Stimulated activated naive CD8-positive, alpha-beta T cell treated with anti-CD3 and anti-CD28 coated beads, Interleukin-15, amount 100 ng/mL, for 72 hours (primary cell): ENCODE data around the gene ZNF418.
"Not testable (repeated sequence)": the region's sequence is repeated elsewhere in the genome, so short reads cannot be mapped to it uniquely, and the experiment has no call there.

Experiments used
- ATAC-seq: fragments of 150-1000 bp; cut with Tn5 transposase; 2 replicates; pipeline ENCODE4 v1.10.0; 2021; ENCODE audit warnings: mild to moderate bottlenecking, moderate library complexity
- DNase-seq, 2 donors: peaks; one replicate each; pipeline ENCODE4 v3.0.0; 2021 to 2022
- H3K27ac Mint-ChIP-seq, 2 donors: one replicate each; pipeline ENCODE4 v1.8.0; 2022; ENCODE audit warnings: mild to moderate bottlenecking in 2 of 2, mixed read lengths in 2 of 2, moderate library complexity in 2 of 2
- H3K27me3 Mint-ChIP-seq: one replicate; pipeline ENCODE4 v1.8.0; 2022; ENCODE audit warnings: mixed read lengths
- H3K4me1 Mint-ChIP-seq: one replicate; pipeline ENCODE4 v1.8.0; 2022; ENCODE audit warnings: mild to moderate bottlenecking, mixed read lengths
- H3K4me3 Mint-ChIP-seq, 2 donors: one replicate each; pipeline ENCODE4 v1.8.0; 2022; ENCODE audit warnings: mild to moderate bottlenecking in 2 of 2, mixed read lengths in 2 of 2, moderate library complexity in 1 of 2
- H3K9me3 Mint-ChIP-seq, 2 donors: one replicate each; pipeline ENCODE4 v1.8.0; 2022; ENCODE audit warnings: mixed read lengths in 2 of 2

The ZNF418 gene

DNA sequence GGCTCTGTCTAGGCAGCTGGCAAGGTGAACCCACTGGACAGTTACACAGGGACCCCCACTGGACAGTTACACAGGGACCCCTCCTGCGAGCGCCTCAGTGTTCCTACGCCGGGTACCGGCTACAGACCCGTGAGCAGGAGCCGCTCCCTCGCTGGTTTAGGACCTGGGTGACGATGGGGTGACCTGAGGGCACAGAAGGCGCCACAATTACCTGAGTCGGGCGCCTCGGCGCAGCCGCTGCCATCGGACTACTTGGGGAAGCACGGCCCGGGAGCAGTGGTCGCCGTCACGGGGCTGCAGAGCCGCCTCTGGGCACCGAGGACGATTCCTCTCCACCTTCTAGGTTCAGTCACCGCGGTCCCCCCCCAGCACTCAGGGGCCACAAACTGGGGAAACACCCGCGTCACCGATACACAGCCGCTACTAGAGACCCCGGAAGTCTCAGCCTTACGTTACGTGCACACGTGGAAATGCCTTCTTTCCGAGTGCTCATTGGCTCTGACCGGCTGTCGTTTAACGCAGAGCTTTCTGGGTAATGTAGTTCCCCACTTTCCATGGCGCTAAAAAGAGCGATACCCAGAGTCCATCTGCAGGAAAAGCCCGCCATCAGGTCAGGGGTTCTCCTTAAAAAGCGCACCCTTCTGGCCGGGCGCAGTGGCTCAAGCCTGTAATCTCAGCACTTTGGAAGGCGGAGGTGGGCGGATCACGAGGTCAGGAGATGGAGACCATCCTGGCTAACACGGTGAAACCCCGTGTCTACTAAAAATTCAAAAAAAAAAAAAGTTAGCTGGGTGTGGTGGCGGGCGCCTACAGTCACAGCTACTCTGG, 18.8 kb downstream of the ZNF418 start, which contains the start of gene ZNF417:
Gene ZNF417, minus strand, starts transcription at position 425 of the 828 bp plus-strand sequence. Its CDS starts 181 bp downstream, at position 244.
- DNase-seq (peak; percentile 81 to 87), ATAC-seq (peak; percentile 99)
- peak within 1 kb of the TSS; percentile 92 to 97 for H3K27ac Mint-ChIP-seq
- H3K27me3 Mint-ChIP-seq: not testable (repeated sequence)
- H3K4me3 Mint-ChIP-seq: peak within 1 kb of the TSS; percentile 85 to 92
- peaks cover 52 to 54% of the 10 kb centered on the region in 2 donors for H3K9me3 Mint-ChIP-seq
- H3K4me1 Mint-ChIP-seq: peaks cover 41% of the 10 kb centered on the region

GRCh38 chr19:57914531-57914930, 20.7 kb downstream of the ZNF418 start:
- no peak for DNase-seq
- Mint-ChIP-seq H3K27me3 (no peaks in the 10 kb centered on the region), H3K4me3 (peak overlapping the region in 1 of 2 donors; percentile 11), H3K9me3 (peaks cover 51 to 55% of the 10 kb centered on the region in 2 donors), H3K27ac (no peak overlapping the region), H3K4me1 (peaks cover 41% of the 10 kb centered on the region)
- ATAC-seq: no peak

DNA sequence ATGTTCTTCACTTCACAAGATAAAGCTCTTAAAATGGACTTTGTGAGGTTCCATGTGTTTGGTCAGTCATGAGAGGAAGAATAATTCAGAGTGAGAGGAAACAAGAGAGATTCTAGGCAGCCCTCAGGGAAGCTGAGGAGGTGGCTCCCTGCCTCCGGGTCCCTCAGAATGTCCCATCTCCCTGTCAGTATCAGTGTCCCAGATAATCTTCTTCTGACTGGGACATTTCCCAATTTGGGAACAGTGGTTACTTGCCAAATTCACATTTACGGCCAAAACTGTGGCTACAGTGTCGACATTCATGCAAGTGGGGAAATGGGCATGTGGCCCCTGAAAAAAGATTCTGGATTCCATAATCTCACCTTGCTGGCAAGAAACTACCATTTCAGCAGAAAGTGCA, 27.8 kb downstream of the ZNF418 start:
- Mint-ChIP-seq H3K9me3 (peaks cover 42% of the 10 kb centered on the region in 2 donors), H3K27ac (no peak overlapping the region)
- ATAC-seq: no peak

DNA sequence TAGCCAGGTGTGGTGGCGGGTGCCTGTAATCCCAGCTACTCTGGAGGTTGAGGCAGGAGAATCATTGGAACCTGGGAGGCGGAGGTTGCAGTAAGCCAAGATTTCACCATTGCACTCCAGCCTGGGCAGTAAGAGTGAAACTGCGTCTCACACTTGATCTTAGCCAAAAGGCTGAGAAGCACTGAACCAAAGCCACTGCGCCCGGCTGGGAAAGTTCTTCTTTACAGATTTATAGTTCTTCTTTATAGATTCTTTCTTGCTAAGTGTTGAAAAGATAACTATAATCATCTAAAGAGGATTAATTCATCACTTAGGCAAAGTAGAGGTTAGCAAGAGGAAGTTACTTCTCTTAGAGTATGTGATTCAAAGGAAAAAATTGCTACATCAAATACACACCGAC, 29.9 kb downstream of the ZNF418 start:
- H3K27me3 Mint-ChIP-seq: no peaks in the 10 kb centered on the region
- H3K27ac Mint-ChIP-seq: no peak overlapping the region

More for the DNA sequence above, 27.8 kb downstream of the ZNF418 start:
- Mint-ChIP-seq H3K4me3 (no peak overlapping the region), H3K4me1 (peaks cover 16% of the 10 kb centered on the region), H3K27me3 (no peaks in the 10 kb centered on the region)
- no peak for DNase-seq

DNA sequence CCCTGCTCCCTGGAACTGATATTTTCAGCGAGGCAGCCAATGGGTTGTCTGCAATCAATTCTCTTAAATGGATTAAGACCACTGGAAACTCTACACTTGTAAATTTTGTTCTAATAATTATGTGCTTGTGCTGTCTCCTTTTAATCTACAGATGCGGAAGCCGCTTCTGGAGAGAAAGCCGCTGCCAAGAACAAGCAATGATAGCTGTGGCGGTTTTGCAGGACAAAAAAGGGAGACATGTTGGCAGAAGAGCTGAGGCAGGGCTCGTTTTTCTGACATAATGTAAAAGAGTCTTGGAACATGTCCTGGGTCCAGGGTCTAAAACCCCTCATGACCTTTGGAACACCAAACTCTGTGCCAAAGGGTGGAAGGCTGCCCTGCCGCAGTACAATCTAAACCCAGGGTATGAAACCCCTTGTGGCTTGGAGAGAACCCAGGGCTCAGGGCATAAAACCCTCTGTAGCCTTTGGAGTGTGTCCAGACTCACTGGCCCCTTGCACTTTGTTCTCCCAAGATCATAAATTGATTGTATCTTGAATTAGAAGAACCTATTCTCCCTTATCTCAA, 31.5 kb downstream of the ZNF418 start:
- Mint-ChIP-seq H3K9me3 (peaks cover 21 to 26% of the 10 kb centered on the region in 2 donors), H3K27me3 (no peaks in the 10 kb centered on the region), H3K27ac (no peak overlapping the region), H3K4me3 (no peak overlapping the region), H3K4me1 (peaks cover 6% of the 10 kb centered on the region)
- no peak for ATAC-seq
- no peak for DNase-seq

More for the DNA sequence above, 29.9 kb downstream of the ZNF418 start:
- Mint-ChIP-seq H3K4me3 (no peak overlapping the region), H3K4me1 (peaks cover 6% of the 10 kb centered on the region), H3K9me3 (peaks cover 26 to 32% of the 10 kb centered on the region in 2 donors)
- no peak for ATAC-seq
- DNase-seq: no peak

DNA sequence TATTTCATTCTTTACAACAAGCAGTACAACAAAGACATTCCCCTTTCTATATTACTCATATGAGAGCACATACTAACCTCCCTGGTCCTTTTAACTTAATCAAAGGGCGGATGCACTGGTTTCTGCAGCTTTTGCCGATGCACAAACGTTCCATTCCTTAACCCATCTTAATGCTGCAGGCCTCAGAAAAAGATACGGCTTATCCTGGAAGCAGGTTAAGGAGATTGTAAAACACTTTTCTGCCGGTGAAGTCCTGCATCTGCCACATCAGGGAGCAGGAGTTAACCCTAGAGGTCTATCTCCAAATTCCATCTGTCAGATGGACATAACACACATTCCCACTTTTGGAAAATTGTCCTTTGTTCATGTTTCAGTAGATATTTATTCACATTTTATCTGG, 34.9 kb downstream of the ZNF418 start:
- Mint-ChIP-seq H3K4me1 (peaks cover 6% of the 10 kb centered on the region), H3K4me3 (no peak overlapping the region), H3K9me3 (peaks cover 26 to 41% of the 10 kb centered on the region in 2 donors), H3K27ac (no peak overlapping the region), H3K27me3 (no peaks in the 10 kb centered on the region)
- ATAC-seq (no peak), DNase-seq (no peak)

- not testable (repeated sequence) for ATAC-seq, DNase-seq, H3K27me3 Mint-ChIP-seq, H3K27ac Mint-ChIP-seq, H3K4me3 Mint-ChIP-seq
- H3K9me3 Mint-ChIP-seq: peaks cover 29 to 57% of the 10 kb centered on the region in 2 donors
- H3K4me1 Mint-ChIP-seq: peaks cover 24% of the 10 kb centered on the region
These were observed 44.5 kb downstream of the ZNF418 start for GRCh38 chr19:57890706-57891105.

- Mint-ChIP-seq H3K27ac (peak within 1 kb of the TSS; percentile 97 to 99), H3K4me1 (peaks cover 29% of the 10 kb centered on the region), H3K27me3 (no peaks in the 10 kb centered on the region), H3K9me3 (peaks cover 41 to 65% of the 10 kb centered on the region in 2 donors), H3K4me3 (peak within 1 kb of the TSS; percentile 97 to 98)
- DNase-seq: peak; percentile 83 to 86
- peak; percentile 96 for ATAC-seq
These were observed 46.5 kb downstream of the ZNF418 start, which contains the start of gene ZNF814 for GRCh38 chr19:57888560-57889231. ZNF814 (minus strand) TSS chr19:57889037; CDS start chr19:57888802, 235 bp downstream.

GRCh38 chr19:57888107-57888559, 47.1 kb downstream of the ZNF418 start:
- DNase-seq (no peak), ATAC-seq (no peak)
- peak overlapping the region; percentile 97 to 98 for H3K4me3 Mint-ChIP-seq
- H3K9me3 Mint-ChIP-seq: peaks cover 42 to 67% of the 10 kb centered on the region in 2 donors
- H3K4me1 Mint-ChIP-seq: peaks cover 29% of the 10 kb centered on the region
- peak overlapping the region; percentile 97 to 99 for H3K27ac Mint-ChIP-seq
- no peaks in the 10 kb centered on the region for H3K27me3 Mint-ChIP-seq

- H3K27ac Mint-ChIP-seq: peak overlapping the region in 1 of 2 donors; percentile 71
- no peak for DNase-seq
These were observed 47.8 kb downstream of the ZNF418 start for GRCh38 chr19:57887195-57887941.

DNA sequence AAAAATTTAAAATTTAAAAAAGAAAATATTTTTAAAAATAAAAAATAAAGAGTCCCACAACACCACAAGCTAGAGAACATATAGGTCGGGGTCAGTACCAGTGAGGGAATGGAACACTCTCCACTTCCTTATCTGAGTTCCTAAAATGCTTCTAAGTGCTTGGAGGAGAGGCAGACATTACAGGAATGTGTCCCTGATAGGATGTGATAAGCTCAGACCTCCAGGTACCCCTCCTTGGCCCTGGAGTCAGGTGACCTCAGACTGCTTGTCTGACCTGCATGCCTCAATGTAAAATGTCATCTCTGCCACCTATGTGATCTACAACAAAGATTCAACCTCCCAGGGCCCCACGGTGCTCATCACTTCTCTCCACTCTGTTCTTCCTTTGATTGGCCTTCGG, 49.2 kb downstream of the ZNF418 start:
- Mint-ChIP-seq H3K4me3 (no peak overlapping the region), H3K27me3 (no peaks in the 10 kb centered on the region), H3K4me1 (peaks cover 29% of the 10 kb centered on the region), H3K27ac (no peak overlapping the region), H3K9me3 (peaks cover 42 to 61% of the 10 kb centered on the region in 2 donors)
- DNase-seq (no peak), ATAC-seq (no peak)

More at GRCh38 chr19:57887195-57887941, 47.8 kb downstream of the ZNF418 start:
- Mint-ChIP-seq H3K4me3 (peak overlapping the region; percentile 97 to 98), H3K27me3 (no peaks in the 10 kb centered on the region), H3K9me3 (peaks cover 42 to 68% of the 10 kb centered on the region in 2 donors), H3K4me1 (peaks cover 29% of the 10 kb centered on the region)
- ATAC-seq: no peak

DNA sequence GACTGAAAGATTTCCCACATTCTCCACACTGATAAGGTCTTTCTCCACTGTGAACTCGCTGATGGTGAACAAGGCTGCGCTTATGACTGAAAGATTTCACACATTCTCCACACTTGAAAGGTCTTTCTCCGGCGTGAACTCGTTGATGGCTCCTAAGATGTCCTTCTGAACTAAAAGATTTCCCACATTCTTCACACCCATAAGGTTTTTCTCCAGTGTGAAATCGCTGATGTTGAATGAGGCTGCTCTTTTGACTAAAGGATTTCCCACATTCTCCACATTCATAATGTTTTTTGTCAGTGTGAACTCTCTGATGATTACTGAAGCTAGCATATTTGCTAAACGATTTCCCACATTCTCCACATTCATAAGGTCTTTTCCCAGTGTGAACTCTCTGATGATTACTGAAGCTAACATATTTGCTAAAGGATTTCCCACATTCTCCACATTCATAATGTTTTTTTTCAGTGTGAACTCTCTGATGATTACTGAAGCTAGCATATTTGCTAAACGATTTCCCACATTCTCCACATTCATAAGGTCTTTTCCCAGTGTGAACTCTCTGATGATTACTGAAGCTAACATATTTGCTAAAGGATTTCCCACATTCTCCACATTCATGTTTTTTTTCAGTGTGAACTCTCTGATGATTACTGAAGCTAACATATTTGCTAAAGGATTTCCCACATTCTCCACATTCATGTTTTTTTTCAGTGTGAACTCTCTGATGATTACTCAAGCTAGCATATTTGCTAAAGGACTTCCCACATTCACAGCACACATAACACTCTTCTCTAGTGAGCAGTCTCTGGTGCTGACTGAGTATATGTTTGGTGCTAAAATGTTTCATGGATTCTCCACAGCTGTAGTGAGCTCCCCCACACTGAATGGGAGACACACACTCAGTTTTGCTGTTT, 61.1 kb downstream of the ZNF418 start:
- peak overlapping the region in 1 of 2 donors; percentile 6 for H3K27ac Mint-ChIP-seq
- DNase-seq, H3K27me3 Mint-ChIP-seq, H3K4me3 Mint-ChIP-seq, ATAC-seq, H3K4me1 Mint-ChIP-seq: not testable (repeated sequence)
- peaks cover 57 to 67% of the 10 kb centered on the region in 2 donors for H3K9me3 Mint-ChIP-seq

GRCh38 chr19:57872450-57872849, 62.8 kb downstream of the ZNF418 start:
- no peak for DNase-seq
- H3K27me3 Mint-ChIP-seq: no peaks in the 10 kb centered on the region
- no peak for ATAC-seq
- H3K4me3 Mint-ChIP-seq: no peak overlapping the region
- no peaks in the 10 kb centered on the region for H3K4me1 Mint-ChIP-seq
- peaks cover 53 to 70% of the 10 kb centered on the region in 2 donors for H3K9me3 Mint-ChIP-seq
- no peak overlapping the region for H3K27ac Mint-ChIP-seq
